Measurements from ENCODE around the gene ELK3.

The ELK3 gene

DNA sequence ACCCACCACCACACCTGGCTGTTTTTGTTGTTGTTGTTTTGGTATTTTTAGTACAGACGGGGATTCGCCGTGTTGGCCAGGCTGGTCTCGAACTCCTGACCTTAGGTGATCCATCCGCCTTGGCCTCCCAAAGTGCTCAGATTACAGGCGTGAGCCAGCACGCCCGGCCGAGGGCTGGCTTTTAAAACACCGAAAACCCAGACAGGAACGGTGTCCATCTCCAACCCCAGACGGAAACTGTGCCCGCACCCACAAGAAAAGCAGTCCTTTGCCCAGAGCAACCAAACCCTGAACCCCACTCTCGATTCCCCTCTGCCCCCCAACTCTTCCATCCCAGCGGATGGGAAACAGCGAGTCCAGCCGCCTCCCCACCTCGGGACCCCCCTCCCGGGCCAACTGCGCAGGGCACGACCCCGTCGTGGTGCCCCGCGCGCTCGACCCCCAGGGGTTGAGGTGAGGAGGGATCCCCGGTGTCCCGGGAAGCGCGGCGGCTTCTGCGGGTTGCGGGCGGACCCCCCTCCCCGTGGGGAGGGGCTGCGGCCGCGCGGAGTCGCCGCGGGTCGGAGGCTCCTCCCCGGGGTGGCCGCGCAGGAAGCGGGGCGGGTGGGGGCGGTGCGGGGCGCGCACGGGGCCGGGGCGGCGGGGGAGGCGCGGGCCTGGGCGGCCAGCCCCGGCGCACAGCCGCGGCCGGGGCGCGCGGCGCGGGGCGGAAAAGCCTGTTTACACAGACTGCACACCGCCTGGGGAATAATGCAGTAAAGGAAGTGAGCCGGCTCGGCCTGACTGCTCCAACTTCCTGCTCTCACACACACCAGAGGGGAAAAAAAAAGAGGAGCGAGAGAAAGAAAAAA lies at the start of gene ELK3:
TSS of gene ELK3 (plus strand) at position 651 of the 851 bp plus-strand sequence.
- DNase-seq (ENCODE audit: low spot score), result peak; percentile 86

DNA sequence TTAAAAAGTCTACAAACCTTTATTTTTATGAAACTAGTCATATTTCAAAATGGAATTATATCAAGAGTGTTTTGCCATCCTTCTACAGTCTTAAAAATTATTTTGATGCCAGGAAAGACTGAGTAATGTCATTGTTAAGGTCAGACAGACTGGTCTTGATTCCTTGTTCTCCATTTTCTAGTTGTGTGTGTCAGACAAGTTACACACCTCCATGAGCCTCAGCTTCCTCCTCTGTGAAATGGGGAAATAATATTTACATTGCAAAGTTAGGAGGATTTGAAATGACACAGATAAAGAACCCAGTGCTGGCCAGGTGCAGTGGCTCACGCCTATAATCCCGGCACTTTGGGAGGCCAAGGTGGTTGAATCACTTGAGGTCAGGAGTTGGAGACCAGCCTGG lies 47.4 kb upstream of the ELK3 start:
- no peak for DNase-seq (ENCODE audit: low spot score)

DNA sequence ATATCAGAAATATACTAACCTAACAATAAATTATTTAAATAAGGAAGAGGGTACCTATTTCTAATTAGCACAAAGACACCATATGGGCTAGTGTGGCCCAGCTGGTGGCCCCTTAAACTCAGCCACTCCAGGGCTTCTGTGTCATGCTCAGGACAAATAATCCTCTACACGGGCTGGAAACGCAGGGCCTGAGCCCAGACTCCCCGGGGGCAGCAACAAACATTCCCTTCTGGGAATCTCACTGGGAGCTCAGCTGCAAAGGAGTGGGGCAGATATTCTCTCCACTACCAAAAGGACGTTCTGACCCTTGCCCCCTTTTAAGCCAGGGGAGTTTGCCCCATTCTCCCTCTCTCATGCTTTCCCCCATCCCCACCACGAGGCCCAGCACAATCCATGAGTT lies 43.7 kb upstream of the ELK3 start:
- no peak for DNase-seq (ENCODE audit: low spot score)

DNA sequence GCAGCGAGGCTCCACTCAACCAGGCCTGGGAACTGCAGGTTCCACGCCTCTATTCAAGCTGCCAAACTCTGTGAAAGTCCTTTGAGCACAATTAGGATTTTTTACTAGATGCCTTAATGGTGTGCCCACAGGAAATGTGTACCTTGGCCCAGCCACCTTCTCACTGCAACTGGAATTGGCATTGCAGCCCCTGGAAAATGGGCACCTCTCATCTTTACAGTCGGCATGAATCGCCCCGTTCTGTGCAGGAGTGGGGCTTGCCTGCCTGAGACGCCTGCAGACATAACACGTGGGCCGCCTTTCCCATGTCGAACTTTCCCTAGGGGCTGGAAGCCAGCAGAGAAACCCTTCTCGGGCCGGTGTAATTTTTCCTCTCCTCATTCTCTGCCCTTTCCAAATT lies 42.0 kb upstream of the ELK3 start:
- DNase-seq (ENCODE audit: low spot score), result no peak

DNA sequence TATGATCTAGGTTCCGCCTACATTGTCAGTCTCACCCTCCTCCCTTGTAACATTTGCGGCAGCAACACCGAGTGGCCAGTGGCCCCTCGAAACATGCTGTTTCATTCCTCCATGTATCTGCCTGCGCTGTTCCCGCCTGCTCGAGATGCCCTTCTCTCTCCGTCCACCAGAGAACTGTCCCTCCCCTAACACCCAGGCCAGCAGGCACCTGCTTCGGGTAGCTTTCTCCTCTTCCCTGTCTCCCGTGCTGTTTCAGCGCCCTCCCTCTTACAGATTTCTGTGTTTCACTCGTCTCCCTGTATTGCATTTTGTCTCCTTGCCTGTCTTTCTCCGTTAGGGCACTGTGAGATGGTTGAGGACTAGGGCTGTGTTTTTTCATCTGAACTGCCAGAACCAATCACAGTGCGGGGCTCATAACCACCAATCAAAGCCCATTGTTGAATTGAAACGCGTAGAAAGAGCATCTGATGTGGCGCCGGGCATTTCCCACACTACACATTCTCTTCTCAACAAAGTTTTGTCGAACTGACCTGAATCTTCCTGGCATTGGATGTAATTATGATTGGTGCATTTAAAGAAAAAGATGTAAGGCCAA lies 40.9 kb upstream of the ELK3 start:
- DNase-seq (ENCODE audit: low spot score), result no peak

DNA sequence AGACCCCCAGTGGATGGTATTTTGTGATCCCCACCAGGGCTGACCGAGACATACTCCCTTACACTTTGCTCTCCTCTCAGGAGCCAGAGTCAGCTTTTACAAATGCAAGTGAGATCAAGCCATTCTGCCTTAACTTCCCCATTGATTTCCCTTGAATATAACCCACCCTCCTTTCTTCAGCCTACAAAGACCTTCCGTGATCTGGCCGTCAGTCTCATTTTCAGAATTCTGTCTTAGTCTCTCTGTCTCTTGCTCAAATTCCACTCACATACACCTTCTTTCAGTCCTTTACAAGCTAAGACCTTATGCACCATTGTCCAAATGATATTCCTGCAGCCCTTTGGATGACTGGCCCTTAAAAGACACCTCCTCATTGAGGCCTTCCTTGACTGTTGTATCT lies 39.0 kb upstream of the ELK3 start:
- no peak for DNase-seq (ENCODE audit: low spot score)

DNA sequence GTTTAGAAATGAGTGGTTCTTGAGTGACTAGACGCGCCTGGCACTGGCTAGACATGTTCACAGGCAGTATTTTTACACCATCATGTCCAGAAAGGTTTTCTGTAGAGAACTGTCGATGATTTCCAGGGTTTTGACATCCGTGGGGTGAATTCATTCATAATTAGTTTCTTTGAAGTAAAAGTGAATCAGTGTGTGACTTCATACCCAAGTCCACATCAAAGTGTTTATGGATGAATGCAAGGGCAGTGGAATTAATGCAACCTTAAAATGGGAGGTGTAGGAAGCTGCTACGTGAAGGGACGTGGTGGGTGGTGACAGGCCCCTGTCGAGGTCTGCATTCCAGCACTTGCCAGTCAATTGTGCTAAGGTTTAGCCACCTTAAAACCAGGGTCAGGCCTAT lies 38.4 kb upstream of the ELK3 start:
- DNase-seq (ENCODE audit: low spot score), result peak; percentile 61

DNA sequence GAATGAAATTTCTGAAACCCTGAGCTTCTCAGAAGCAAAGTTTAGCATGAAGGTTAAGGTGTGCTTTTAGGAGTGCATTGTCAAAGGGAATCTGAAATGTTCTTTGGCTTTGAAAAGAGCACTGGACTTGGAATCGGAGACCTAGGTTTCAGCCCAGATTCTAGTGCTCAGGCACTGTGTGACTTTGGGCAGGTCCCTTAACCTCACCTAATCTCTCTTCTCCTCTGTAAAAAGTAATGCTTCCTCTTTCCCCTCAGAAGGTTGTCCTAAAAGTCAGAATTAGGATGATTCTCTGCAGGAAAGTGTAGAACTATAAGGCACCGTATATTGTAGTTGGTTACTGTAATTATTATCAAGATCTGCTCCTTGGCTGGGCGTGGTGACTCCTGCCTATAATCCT lies 38.0 kb upstream of the ELK3 start:
- DNase-seq (ENCODE audit: low spot score), result no peak

DNA sequence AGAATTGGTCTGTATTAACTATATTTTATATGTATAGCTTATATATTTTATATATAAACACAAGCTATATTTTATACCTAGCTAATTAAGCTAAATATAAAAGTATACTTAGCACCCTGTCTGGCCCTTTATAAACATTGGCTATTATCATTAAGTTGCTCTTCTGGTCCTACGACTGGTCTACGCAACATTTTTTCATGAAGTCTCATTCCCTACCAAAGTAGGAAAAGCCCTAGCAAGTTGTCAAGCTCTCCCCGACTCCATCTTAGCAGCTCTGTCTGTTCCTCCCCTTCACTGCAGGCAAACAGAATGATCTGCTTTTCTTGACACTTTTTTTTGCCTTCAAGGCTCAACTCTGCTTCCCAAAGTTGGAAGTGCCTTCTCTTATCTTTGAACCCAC lies 36.7 kb upstream of the ELK3 start:
- DNase-seq (ENCODE audit: low spot score), result no peak

DNA sequence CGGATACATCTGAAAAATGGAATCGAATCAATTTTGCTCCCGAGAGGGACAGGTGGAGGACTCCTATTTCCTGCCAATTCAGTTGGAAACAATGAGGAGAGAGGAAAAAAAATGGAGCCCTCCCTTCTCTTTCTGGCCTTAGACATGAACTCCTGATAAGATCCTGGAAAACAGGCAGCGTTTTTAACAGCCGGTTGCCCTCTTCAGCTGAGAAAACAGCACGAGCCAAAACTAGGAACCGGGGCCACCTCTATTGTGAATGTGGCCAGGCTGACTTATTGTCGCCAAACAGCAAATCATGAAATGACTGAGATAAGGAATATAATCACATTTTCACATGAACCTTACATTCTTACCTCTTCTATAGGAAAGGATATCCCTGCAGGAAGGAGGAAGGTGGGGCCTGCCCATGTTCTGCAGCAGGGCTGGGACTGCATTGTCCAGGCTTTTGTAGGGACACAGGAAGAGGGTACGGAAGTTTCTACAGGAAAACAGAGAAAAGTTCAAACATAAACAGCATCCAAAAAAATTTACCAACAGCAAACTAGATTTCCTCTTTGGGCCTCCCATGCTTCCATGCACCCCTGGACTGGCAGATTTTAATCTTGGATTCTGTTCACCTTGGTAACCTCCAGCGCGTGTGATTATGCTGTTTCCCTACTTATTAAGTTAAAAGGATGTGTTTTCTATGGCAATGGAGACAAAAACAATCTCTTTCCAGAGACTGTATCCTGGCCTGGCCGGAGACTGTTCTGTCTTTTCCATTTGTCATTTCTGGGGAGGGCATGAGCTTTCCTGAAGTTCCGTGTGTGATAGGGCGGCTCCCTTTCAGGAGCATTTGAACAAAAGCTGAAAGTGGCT lies 29.0 kb upstream of the ELK3 start:
- DNase-seq (ENCODE audit: low spot score), result no peak

DNA sequence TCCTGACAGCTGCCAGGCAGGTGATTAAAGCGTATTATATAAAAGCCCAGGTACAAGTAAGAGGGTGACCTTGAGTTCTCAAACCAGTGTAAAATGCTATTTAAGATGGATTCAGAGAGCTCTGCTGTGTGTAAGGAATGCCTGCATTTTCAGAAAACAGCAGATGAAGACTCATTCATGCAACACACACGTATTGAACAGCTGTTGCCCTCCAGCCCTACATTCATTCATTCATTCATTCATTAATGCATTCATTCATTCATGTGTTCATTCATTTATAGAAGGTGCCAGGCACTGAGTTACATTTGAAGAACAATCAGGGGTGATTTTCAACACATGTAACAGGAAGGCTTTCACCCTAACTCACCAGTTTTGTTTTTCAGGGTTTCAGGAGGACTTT lies 27.4 kb upstream of the ELK3 start:
- DNase-seq (ENCODE audit: low spot score), result no peak

DNA sequence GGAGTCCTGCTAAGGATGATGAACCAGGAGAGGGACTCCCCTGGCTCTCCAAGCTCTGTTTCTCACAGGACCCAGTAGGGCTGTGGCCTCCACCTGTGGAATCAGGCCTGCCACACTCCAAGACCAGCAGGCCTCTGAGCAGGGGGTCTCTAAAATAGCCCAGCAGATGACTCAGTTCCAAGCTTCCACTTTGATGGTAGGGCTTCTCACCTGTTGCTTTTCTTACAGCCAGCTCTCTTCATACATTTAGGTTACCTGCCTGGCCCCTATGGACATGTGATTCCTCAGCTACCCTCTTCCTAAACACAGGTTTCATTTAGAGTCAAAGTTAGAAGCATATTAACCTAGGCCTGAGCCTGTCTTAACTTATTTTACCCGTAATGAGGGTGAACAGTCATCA lies 26.7 kb upstream of the ELK3 start:
- no peak for DNase-seq (ENCODE audit: low spot score)

DNA sequence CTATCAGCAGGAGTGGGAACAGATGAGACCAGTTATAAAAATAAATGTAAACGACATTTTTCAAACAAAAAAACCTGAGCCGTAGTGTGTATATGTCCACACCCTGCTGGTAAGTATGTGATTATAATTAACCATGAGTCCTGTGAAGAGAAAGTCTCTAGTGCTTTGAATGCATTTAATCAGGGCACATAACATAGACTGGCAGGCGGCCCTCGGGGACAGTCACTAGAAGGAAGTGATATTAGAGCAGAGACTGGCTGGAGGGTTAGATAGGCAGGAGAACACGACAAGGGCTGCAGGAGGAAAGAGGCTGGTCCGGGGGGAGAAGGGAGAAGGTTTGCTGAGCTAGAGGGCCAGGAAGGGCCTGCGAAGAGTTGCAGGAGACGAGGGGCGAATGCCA lies 23.8 kb upstream of the ELK3 start:
- no peak for DNase-seq (ENCODE audit: low spot score)

DNA sequence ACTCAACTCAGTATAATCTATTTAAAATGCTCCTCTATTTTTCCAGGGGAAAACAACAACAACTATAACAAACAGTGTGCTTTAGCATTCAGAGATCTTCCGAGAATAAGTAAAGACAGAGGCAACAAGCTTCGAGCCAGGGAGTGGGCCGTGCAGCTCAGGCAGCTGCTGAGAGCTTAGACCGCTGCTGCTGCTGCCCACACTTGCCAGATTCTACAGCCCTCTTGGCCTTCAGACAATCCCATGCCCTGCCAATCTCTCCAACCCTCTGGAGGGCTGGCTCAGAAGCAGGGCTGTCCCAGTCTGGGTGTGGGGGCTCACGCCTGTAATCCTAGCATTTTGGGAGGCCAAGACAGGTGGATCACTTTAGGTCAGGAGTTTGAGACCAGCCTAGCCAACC lies 23.4 kb upstream of the ELK3 start:
- no peak for DNase-seq (ENCODE audit: low spot score)

DNA sequence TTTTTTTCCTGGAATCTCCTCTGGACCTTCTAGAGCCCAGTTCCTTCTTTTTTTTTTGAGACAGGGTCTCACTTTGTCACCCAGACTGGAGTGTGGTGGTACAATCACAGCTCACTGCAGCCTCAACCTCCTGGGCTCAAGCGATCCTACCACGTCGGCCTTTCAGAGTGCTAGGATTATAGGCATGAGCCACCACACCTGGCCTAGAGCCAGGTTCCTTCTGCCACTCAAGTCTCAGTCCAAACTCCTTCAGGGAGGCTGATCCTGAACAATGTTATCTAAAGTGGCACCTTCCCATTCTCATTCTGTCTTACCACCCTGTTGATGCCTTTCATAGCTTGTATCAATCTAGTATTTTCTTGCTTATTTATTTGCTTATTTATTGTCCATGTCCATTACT lies 22.3 kb upstream of the ELK3 start:
- DNase-seq (ENCODE audit: low spot score), result peak; percentile 17

DNA sequence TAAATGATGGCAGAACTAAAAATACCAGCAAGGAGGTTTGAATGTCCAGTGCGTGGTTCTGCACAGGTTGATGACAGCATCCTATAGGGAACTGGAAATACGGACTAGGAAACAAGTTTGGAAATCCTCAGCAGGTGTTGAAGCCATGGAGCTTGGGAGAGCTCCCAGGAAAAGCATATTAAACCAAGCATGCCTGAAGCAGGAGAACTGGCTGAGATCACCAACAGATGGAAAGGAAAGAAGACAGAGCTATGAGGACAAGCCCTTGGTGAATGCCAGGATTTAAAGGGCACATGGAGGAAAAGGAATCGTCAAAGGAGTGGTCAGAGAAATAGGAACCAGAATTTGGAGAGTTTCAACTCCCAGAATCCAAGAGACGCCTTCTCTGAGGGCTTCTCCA lies 21.2 kb upstream of the ELK3 start:
- no peak for DNase-seq (ENCODE audit: low spot score)

DNA sequence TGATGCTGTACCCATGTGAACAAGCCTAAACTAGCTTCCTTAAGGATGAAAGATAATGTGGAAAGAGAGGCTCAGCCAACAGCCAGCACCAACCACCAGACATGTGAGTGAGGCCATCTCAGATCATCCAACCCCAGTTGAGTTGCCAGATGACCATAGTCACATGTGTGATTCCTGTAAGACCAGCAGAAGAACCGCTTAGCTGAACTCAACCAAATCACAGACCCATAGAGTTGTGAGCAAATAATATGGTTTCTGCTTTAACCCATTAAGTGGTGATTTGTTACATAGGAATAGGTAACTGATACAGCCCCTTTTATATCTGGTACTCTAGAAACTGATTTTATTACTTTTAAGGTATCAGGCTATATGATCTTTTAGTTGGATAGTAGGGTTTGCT lies 17.6 kb upstream of the ELK3 start:
- no peak for DNase-seq (ENCODE audit: low spot score)

DNA sequence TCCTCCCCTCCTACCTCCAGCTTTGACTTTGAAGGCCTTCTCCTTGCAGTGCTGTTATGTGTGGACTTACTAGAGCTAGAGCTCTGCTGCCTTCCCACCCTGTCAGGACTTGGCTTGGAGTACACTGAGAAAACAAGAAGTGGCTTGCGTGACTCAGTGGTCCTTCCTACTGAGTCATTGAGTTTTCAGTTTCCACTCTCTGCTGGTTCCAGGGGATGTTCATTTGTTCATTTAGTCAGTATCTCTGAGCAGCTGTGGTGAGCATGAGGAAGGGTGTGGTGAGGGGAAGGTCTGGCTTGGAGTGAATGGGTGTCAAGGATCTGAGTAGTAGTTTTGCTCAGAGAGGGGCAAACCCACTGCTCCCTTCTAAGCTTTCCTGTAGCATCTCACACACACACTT lies 17.2 kb upstream of the ELK3 start:
- peak; percentile 78 for DNase-seq (ENCODE audit: low spot score)

DNA sequence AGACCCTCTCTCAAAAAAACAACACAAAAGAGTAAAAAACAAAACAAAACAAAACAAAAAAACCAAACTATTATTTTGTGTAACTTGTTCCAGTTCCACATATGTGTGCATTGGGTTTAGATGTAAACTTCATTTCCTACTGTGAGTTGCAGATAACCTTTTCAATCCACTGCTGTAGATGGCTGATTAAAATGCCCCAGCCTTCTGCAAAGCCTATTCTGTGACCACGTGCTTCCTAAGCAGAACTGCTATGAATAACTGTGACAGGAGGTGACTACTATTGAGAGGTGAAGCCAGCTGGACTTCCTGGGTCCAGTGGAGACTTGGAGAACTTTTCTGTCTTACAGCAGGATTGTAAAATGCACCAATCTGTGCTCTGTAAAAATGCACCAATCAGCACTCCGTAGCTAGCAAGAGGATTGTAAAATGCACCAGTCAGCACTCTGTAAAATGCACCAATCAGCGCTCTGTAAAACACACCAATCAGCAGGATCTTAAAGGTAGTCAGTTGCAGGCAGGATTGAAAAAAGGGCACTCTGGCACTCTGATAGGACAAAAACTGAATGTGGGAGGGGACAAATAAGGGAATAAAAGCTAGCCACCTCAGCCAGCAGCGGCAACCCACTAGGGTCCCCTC lies 10.3 kb upstream of the ELK3 start:
- no peak for DNase-seq (ENCODE audit: low spot score)

DNA sequence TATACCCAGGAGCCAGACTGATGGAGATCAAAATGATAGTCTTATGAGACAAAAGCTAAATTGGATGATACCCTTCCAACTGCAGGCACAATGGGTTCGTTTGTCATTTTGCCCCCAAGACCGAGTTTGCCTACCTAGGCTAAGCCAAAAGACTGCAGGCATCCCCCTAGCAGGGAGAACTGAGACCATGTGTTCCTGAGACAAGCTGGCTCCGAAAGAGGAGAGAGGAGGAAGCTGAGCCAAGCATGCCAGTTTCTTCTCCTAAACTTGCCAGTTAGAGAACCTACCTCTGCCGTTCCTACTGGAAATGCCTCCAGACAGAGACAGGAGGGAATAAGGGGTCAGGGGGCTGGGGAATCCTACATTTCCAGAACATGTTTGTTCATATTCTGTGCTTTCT lies 8.3 kb upstream of the ELK3 start:
- DNase-seq (ENCODE audit: low spot score), result no peak

DNA sequence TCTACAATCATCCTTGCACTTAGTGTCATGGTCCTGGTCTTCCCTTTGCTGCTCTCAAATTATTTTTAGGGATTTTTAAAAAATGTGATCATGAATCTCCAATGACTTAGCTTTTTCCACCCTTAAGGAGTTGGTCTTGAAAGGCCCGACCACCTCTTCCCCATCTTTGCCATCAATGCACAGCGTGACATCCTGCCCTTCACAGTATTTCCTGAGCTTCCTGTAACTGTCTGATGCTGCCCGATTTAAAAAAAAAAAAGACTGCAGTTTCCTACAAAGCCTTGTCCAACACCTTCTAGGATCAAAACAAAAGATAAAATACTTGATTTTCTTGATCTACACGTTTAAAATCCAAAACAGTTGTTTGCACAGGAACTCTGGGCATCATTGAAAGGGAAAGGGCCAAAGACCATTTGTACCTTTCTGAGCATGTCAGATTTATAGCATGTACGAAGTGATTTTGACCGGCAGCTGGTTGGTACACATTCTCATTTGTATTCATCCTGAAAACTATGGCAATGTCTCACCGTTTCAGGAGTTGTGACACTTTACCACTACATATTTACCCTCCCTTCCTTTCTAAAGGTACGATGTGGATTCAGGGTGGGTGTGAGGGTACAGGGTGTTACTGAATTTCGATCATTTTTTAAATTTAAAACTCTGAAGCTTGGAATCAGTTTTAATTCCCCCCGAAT lies 7.4 kb upstream of the ELK3 start:
- no peak for DNase-seq (ENCODE audit: low spot score)

DNA sequence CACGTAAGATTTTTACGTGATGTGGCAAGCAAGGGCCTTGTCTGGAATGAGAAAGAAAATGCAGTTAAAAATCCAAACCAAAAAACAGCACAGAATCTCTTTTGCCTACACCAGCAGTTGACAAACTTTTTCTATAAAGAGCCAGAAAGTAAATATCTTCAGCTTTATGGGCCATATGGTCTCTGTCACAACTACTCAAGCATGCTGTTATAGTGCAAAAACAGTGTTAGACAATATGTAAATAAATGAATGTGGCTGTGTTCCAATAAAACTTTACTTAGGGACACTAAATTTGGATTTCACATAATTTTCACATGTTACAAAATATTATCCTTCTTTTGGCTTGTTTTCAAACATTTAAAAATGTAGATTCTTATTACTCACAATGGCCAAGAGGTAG lies 6.2 kb upstream of the ELK3 start:
- no peak for DNase-seq (ENCODE audit: low spot score)
